ENCODE data around the gene PAPPA.

The PAPPA gene

DNA sequence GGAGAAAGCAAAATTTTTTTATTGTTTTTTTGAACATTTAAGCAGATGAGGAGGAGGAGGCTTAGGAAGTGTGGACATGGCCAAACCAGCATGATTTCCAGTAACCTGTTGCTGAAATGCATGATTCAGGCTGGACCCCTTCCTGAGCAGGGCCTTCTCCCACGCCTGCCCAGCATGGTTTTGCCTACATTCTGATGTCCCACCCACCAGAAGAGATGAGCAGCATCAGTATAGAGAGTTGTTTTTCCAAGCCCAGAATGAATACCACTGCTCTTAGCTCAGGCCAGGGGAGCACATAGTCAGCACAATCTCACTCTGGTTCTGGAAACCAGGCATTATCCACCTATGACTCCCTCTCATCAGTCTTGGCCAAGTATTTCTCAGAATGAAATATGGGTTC, 90.1 kb downstream of the PAPPA start:
- H3K27me3 ChIP-seq (ENCODE audit: control insufficient read depth, insufficient read depth, low read length) = no peaks in the 10 kb centered on the region
- no peak overlapping the region for H3K9ac ChIP-seq (ENCODE audit: low read length)
- H3K4me1 ChIP-seq (ENCODE audit: control insufficient read depth, insufficient read depth, low read length) = no peaks in the 10 kb centered on the region
- H3K9me3 ChIP-seq (ENCODE audit: control insufficient read depth, low read length) = no peaks in the 10 kb centered on the region
- H3K4me3 ChIP-seq (ENCODE audit: low read length) = no peak overlapping the region
- H3K36me3 ChIP-seq (ENCODE audit: control insufficient read depth, insufficient read depth, low read length) = no peaks in the 10 kb centered on the region

DNA sequence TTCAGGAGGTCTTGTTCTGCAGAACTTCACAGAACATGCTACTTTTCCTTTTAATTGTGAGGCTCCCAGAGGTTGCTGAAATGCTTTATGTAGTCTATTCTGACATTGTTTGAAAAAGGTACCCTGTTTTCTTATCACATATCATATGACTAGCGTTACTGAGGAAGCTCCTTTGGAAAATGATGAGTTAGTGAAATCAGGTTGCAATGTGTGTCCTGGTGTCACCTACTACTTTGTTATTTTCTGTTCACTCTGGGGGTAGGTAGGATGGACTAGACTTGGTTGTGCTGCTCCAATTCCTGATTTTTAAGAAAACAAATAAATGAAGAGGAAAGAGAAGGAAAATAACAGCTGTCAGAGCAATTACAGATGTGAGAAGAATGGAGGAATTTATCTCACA, 93.7 kb downstream of the PAPPA start:
- H3K4me3 ChIP-seq (ENCODE audit: low read length) = no peak overlapping the region
- no peaks in the 10 kb centered on the region for H3K36me3 ChIP-seq (ENCODE audit: control insufficient read depth, insufficient read depth, low read length)
- no peak overlapping the region for H3K9ac ChIP-seq (ENCODE audit: low read length)
- H3K4me1 ChIP-seq (ENCODE audit: control insufficient read depth, insufficient read depth, low read length) = no peaks in the 10 kb centered on the region
- H3K9me3 ChIP-seq (ENCODE audit: control insufficient read depth, low read length) = no peaks in the 10 kb centered on the region
- H3K27me3 ChIP-seq (ENCODE audit: control insufficient read depth, insufficient read depth, low read length) = no peaks in the 10 kb centered on the region

DNA sequence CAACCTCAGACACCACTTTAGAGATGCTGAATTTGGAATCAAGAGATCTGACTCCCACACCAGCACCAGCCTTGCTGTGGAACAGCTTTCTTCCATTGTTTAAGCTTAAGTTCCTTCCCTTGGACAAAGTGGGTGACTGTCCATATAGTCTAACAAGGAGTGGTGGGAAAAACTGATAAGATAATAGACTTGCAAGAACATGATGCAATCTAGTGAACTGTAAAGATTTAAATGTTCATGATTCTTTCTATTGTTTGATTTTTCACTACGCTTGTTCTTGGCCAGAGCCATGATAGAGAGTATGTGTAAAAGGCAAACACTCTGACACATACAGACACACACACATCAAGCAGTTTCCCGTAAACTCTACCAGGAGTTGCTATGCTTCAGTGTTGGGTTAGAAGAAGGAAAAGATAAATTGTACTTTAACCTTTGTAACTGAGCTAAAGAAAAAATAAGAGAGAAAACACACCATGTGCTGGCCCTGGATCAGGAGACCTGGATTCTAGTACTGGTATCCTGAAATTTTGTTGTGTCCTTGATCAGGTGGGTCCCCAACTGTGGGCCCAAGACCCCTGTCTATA, 94.3 kb downstream of the PAPPA start:
- Histone ChIP-seq H3K4me3 (ENCODE audit: low read length) (no peak overlapping the region), H3K36me3 (ENCODE audit: control insufficient read depth, insufficient read depth, low read length) (no peaks in the 10 kb centered on the region), H3K9ac (ENCODE audit: low read length) (no peak overlapping the region), H3K27me3 (ENCODE audit: control insufficient read depth, insufficient read depth, low read length) (no peaks in the 10 kb centered on the region), H3K4me1 (ENCODE audit: control insufficient read depth, insufficient read depth, low read length) (no peaks in the 10 kb centered on the region), H3K9me3 (ENCODE audit: control insufficient read depth, low read length) (no peaks in the 10 kb centered on the region)

DNA sequence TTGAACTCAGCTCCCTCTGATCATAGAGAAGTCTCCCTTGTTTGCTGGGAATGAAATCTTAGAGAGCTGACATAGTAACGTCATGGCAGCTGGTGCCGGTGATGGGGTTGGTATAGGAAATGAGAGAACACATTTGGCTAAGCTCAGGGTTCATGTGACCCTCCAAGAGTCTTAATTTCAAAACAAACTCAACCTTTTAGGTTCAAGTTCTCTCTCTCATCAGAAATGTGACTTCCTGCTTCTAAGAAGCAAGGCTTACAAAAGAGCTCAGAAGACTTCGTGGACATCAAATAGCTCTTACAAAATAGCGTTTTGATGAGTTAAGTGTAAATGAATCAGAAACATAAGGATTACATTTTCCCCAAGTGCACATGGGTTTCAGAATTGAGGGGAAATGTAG, 97.3 kb downstream of the PAPPA start:
- Histone ChIP-seq H3K9ac (ENCODE audit: low read length) (no peak overlapping the region), H3K9me3 (ENCODE audit: control insufficient read depth, low read length) (no peaks in the 10 kb centered on the region), H3K36me3 (ENCODE audit: control insufficient read depth, insufficient read depth, low read length) (no peaks in the 10 kb centered on the region), H3K4me3 (ENCODE audit: low read length) (no peak overlapping the region), H3K27me3 (ENCODE audit: control insufficient read depth, insufficient read depth, low read length) (no peaks in the 10 kb centered on the region), H3K4me1 (ENCODE audit: control insufficient read depth, insufficient read depth, low read length) (no peaks in the 10 kb centered on the region)

GRCh38 chr9:116251366-116251765, 97.8 kb downstream of the PAPPA start:
- Histone ChIP-seq H3K36me3 (ENCODE audit: control insufficient read depth, insufficient read depth, low read length) (no peaks in the 10 kb centered on the region), H3K4me3 (ENCODE audit: low read length) (no peak overlapping the region), H3K27me3 (ENCODE audit: control insufficient read depth, insufficient read depth, low read length) (no peaks in the 10 kb centered on the region), H3K9me3 (ENCODE audit: control insufficient read depth, low read length) (no peaks in the 10 kb centered on the region), H3K9ac (ENCODE audit: low read length) (no peak overlapping the region), H3K4me1 (ENCODE audit: control insufficient read depth, insufficient read depth, low read length) (no peaks in the 10 kb centered on the region)

DNA sequence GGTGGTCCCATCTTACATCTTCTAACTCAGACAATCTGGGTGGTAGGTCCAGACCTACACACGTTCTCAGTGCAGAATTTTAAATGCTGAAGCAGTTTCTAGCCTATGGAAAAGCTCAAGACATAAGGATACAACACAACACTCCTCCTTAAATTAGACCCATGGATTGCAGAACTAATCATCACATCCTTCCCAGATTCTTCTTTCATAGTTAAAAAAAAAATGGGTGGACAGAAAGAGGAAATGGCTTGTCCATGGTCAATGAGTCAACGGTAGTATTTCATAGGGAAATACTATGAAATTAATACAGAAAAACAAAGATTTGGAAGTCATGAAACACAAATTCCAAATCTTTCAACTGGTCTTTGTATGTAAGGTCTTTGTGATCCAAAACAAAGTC, 106.9 kb downstream of the PAPPA start:
- Histone ChIP-seq H3K27me3 (ENCODE audit: control insufficient read depth, insufficient read depth, low read length) (no peaks in the 10 kb centered on the region), H3K9me3 (ENCODE audit: control insufficient read depth, low read length) (no peaks in the 10 kb centered on the region), H3K4me3 (ENCODE audit: low read length) (no peak overlapping the region), H3K9ac (ENCODE audit: low read length) (no peak overlapping the region), H3K4me1 (ENCODE audit: control insufficient read depth, insufficient read depth, low read length) (no peaks in the 10 kb centered on the region), H3K36me3 (ENCODE audit: control insufficient read depth, insufficient read depth, low read length) (no peaks in the 10 kb centered on the region)

GRCh38 chr9:116262448-116262847, 108.9 kb downstream of the PAPPA start:
- Histone ChIP-seq H3K4me3 (ENCODE audit: low read length) (no peak overlapping the region), H3K9ac (ENCODE audit: low read length) (no peak overlapping the region), H3K9me3 (ENCODE audit: control insufficient read depth, low read length) (no peaks in the 10 kb centered on the region)

GRCh38 chr9:116264361-116264760, 110.8 kb downstream of the PAPPA start:
- Histone ChIP-seq H3K36me3 (ENCODE audit: control insufficient read depth, insufficient read depth, low read length) (no peaks in the 10 kb centered on the region), H3K9ac (ENCODE audit: low read length) (no peak overlapping the region), H3K9me3 (ENCODE audit: control insufficient read depth, low read length) (no peaks in the 10 kb centered on the region), H3K27me3 (ENCODE audit: control insufficient read depth, insufficient read depth, low read length) (no peaks in the 10 kb centered on the region), H3K4me1 (ENCODE audit: control insufficient read depth, insufficient read depth, low read length) (no peaks in the 10 kb centered on the region), H3K4me3 (ENCODE audit: low read length) (no peak overlapping the region)

More at GRCh38 chr9:116262448-116262847, 108.9 kb downstream of the PAPPA start:
- no peaks in the 10 kb centered on the region for H3K4me1 ChIP-seq (ENCODE audit: control insufficient read depth, insufficient read depth, low read length)
- H3K27me3 ChIP-seq (ENCODE audit: control insufficient read depth, insufficient read depth, low read length) = no peaks in the 10 kb centered on the region
- no peaks in the 10 kb centered on the region for H3K36me3 ChIP-seq (ENCODE audit: control insufficient read depth, insufficient read depth, low read length)

- H3K36me3 ChIP-seq (ENCODE audit: control insufficient read depth, insufficient read depth, low read length) = no peaks in the 10 kb centered on the region
These were observed 113.4 kb downstream of the PAPPA start for GRCh38 chr9:116267021-116267420.

DNA sequence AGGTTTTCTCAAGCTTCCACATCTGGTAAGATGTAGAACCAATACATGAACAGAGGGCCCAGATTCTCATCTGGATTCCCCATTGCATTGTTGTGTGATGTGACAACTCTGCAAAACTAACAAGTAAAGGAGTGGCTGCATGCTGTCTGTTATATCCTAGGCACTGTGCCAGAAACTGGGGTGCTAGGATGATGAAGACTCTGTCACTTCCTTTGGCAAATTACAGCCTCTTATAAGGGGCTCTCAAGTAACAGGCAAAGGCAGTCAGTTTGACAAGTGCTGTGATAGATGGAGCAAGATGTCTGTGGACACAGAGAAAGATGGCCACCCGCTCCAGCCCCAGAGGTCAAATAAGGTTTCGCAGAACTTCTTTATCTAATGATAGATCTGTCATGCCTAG, 115.7 kb downstream of the PAPPA start:
- Histone ChIP-seq H3K4me1 (ENCODE audit: control insufficient read depth, insufficient read depth, low read length) (no peaks in the 10 kb centered on the region), H3K27me3 (ENCODE audit: control insufficient read depth, insufficient read depth, low read length) (no peaks in the 10 kb centered on the region), H3K9me3 (ENCODE audit: control insufficient read depth, low read length) (no peaks in the 10 kb centered on the region), H3K4me3 (ENCODE audit: low read length) (no peak overlapping the region), H3K36me3 (ENCODE audit: control insufficient read depth, insufficient read depth, low read length) (no peaks in the 10 kb centered on the region), H3K9ac (ENCODE audit: low read length) (no peak overlapping the region)

More at GRCh38 chr9:116267021-116267420, 113.4 kb downstream of the PAPPA start:
- Histone ChIP-seq H3K9me3 (ENCODE audit: control insufficient read depth, low read length) (no peaks in the 10 kb centered on the region), H3K27me3 (ENCODE audit: control insufficient read depth, insufficient read depth, low read length) (no peaks in the 10 kb centered on the region), H3K4me1 (ENCODE audit: control insufficient read depth, insufficient read depth, low read length) (no peaks in the 10 kb centered on the region), H3K4me3 (ENCODE audit: low read length) (no peak overlapping the region), H3K9ac (ENCODE audit: low read length) (no peak overlapping the region)

DNA sequence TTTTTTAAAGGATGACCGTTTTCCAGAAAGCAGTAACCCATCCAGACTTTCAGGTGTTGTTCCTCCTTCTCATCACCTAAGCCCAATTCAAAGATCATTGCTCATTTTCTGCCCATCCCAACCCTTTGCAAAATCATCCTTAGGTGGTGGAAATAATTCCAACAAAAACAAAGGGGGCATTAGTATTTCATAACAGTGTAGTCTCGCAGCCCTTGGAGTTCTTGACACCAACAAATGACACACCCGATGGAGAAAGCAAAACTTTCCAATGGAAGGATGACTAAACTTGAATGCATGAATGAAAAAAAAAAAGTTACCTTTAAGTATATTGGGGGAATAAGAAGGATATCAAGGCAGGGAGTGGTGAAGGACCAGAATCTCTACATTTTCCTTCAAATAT, 117.0 kb downstream of the PAPPA start:
- no peaks in the 10 kb centered on the region for H3K9me3 ChIP-seq (ENCODE audit: control insufficient read depth, low read length)
- H3K27me3 ChIP-seq (ENCODE audit: control insufficient read depth, insufficient read depth, low read length) = no peaks in the 10 kb centered on the region
- H3K4me3 ChIP-seq (ENCODE audit: low read length) = no peak overlapping the region
- no peaks in the 10 kb centered on the region for H3K36me3 ChIP-seq (ENCODE audit: control insufficient read depth, insufficient read depth, low read length)
- H3K9ac ChIP-seq (ENCODE audit: low read length) = no peak overlapping the region
- H3K4me1 ChIP-seq (ENCODE audit: control insufficient read depth, insufficient read depth, low read length) = no peaks in the 10 kb centered on the region

DNA sequence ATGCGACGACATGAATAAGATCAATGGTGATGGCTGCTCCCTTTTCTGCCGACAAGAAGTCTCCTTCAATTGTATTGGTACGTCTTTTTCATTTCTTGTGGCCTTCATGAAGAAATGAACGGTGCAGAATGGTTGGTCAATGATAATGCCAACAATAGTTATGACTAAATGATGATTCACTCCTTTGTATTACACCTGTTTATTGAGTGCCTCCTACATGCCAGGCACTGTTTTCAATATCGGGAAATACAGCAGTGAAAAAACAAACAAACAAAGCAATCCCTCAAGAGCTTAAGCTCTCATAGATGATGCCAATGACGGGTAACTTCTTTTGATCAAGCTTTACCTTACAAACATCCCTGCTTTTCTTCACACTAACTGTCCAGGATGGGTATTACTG, 117.7 kb downstream of the PAPPA start:
- H3K27me3 ChIP-seq (ENCODE audit: control insufficient read depth, insufficient read depth, low read length) = no peaks in the 10 kb centered on the region
- H3K36me3 ChIP-seq (ENCODE audit: control insufficient read depth, insufficient read depth, low read length) = no peaks in the 10 kb centered on the region
- no peak overlapping the region for H3K9ac ChIP-seq (ENCODE audit: low read length)
- no peaks in the 10 kb centered on the region for H3K4me1 ChIP-seq (ENCODE audit: control insufficient read depth, insufficient read depth, low read length)
- H3K4me3 ChIP-seq (ENCODE audit: low read length) = no peak overlapping the region
- no peaks in the 10 kb centered on the region for H3K9me3 ChIP-seq (ENCODE audit: control insufficient read depth, low read length)

GRCh38 chr9:116271991-116272390, 118.4 kb downstream of the PAPPA start:
- no peaks in the 10 kb centered on the region for H3K4me1 ChIP-seq (ENCODE audit: control insufficient read depth, insufficient read depth, low read length)
- no peaks in the 10 kb centered on the region for H3K27me3 ChIP-seq (ENCODE audit: control insufficient read depth, insufficient read depth, low read length)
- no peaks in the 10 kb centered on the region for H3K36me3 ChIP-seq (ENCODE audit: control insufficient read depth, insufficient read depth, low read length)
- no peak overlapping the region for H3K9ac ChIP-seq (ENCODE audit: low read length)
- no peak overlapping the region for H3K4me3 ChIP-seq (ENCODE audit: low read length)
- no peaks in the 10 kb centered on the region for H3K9me3 ChIP-seq (ENCODE audit: control insufficient read depth, low read length)

Measured in mucosa of stomach (tissue), 1 donor.